Muscle layer of duodenum (tissue), 2 donors: Measurements from ENCODE around the gene RYR1.
A peak's percentile ranks its signal among the peaks of the same experiment; 100 is the strongest.
"Not testable (repeated sequence)": the region's sequence is repeated elsewhere in the genome, so short reads cannot be mapped to it uniquely, and the experiment has no call there.

Experiments used
- H3K27ac ChIP-seq: one replicate; pipeline ENCODE4 v1.7.0; 2013; ENCODE audit warnings: mild to moderate bottlenecking, low read length
- H3K27me3 ChIP-seq: one replicate; pipeline ENCODE4 v1.7.0; 2013; ENCODE audit warnings: low read depth, mild to moderate bottlenecking, control low read depth, low read length
- H3K36me3 ChIP-seq, 2 donors: one replicate each; pipeline ENCODE4 v1.7.0; 2013; ENCODE audit warnings: low read length in 2 of 2, control low read depth in 1 of 2, mild to moderate bottlenecking in 1 of 2; ENCODE audit not compliant: insufficient read depth in 2 of 2, control insufficient read depth in 1 of 2
- H3K4me1 ChIP-seq, 2 donors: one replicate each; pipeline ENCODE4 v1.7.0; 2013; ENCODE audit warnings: low read length in 2 of 2, mild to moderate bottlenecking in 2 of 2, control low read depth in 1 of 2, moderate library complexity in 1 of 2; ENCODE audit not compliant: insufficient read depth in 2 of 2, control insufficient read depth in 1 of 2
- H3K4me3 ChIP-seq, 2 donors: one replicate each; pipeline ENCODE4 v1.7.0; 2013; ENCODE audit warnings: low read length in 2 of 2, low read depth in 1 of 2, mild to moderate bottlenecking in 1 of 2
- H3K9me3 ChIP-seq, 2 donors: one replicate each; pipeline ENCODE4 v1.7.0; 2013; ENCODE audit warnings: low read length in 2 of 2, control low read depth in 1 of 2, mild to moderate bottlenecking in 1 of 2; ENCODE audit not compliant: control insufficient read depth in 1 of 2
- donor health status: healthy.

Gene RYR1

DNA sequence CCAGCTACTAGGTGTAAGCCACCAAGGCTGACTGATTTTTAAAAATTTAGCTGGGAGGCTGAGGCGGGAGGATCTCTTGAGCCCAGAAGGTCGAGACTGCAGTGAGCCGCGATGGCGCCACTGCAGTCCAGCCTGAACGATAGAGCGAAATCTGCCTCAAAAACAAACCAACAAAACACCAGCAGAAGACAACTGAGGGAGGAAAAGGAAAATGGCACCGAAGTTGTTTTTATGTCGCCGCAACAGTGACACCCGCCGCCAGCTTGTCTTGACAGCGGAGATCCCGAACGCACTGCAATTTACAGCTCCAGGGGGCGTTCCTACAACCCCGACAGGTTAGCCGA lies 30.9 kb upstream of the RYR1 start:
- Histone ChIP-seq H3K27me3 (peaks cover 9% of the 10 kb centered on the region), H3K4me1 (no peaks in the 10 kb centered on the region), H3K4me3 (peak overlapping the region; percentile 60 to 99), H3K27ac (no peak overlapping the region), H3K9me3 (no peaks in the 10 kb centered on the region), H3K36me3 (peaks cover 13 to 19% of the 10 kb centered on the region in 2 donors)

DNA sequence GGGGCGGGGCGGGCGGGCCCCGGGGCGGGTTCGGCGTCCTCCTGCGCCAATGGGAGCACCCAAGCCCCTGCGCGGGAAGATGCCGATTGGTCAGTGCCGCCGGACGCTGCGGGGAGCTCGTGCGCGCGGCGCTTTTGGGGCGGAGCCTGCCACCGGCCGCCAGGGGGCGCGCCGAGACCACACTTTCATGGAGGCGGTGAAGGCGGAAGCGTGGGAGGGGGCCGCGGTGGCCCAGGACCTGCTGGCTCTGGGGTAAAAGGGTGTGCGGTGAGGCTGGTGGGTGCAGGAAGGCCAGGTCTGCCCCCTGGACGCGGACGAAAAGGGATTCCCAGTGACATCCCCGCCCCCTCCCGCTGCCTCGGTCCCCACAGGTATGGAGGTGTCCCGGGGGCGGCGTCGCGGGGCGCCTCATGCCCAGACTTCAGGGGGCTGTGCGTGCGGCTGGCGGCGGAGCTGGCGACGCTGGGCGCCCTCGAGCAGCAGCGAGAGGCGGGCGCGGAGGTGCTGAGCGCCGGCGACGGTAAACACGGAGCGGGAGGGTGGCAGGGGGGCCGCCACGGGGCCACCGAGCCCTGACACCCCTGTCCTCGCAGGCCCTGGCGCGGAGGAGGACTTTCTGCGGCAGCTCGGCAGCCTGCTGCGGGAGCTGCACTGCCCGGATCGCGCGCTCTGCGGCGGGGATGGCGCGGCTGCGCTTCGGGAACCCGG lies 30.4 kb upstream of the RYR1 start, which contains the start of gene FAM98C:
Gene FAM98C (plus strand): TSS at position 127 of the 708 bp plus-strand sequence. CDS start 61 bp downstream, at position 188.
- Histone ChIP-seq H3K27ac (no peak within 1 kb of the TSS), H3K9me3 (no peaks in the 10 kb centered on the region), H3K4me1 (no peaks in the 10 kb centered on the region), H3K4me3 (peak within 1 kb of the TSS; percentile 60 to 99), H3K36me3 (peaks cover 13 to 19% of the 10 kb centered on the region in 2 donors), H3K27me3 (peaks cover 7% of the 10 kb centered on the region)

DNA sequence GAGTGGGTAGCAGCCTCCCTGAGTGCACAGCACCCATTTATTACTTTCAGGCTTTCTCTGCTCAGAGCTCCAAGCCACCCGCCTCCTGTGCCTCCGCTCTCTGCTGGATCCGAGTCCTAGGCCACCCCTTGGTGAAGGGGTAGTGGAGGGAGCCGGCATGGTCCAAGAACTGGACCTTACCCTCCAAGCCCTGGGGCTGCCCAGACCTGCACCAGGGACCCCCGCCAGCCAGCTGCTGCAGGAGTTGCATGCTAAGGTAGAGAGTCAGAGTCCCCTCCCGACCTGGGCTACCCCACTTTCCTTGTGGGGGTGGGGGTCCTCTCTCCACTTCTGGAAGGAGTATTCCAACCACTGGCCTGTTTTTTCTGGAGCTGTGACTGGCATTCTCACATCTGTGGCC lies 28.6 kb upstream of the RYR1 start:
- Histone ChIP-seq H3K9me3 (no peaks in the 10 kb centered on the region), H3K36me3 (peaks cover 13 to 19% of the 10 kb centered on the region in 2 donors), H3K27ac (no peak overlapping the region), H3K4me3 (no peak overlapping the region), H3K4me1 (no peaks in the 10 kb centered on the region), H3K27me3 (peaks cover 6% of the 10 kb centered on the region)

DNA sequence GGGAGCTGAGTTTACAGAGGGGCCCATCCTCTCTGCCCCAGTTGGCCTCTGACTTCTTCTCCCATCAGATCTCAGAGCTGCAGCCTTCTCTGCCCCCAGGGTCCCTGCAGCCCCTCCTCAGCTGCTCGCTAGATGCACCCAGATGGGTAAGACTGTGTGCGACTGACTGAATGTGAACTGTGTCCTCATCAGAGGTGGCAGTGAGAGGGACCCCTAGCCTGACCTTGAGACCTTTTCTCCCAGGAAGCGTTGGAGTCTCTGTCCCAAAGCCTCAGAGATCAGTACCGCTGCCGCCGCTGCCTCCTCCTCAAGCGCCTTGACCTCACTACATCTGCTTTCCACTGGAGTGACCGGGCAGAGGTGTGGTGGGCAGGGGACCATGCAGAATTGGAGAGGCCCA lies 28.2 kb upstream of the RYR1 start:
- Histone ChIP-seq H3K4me3 (no peak overlapping the region), H3K36me3 (peaks cover 13 to 19% of the 10 kb centered on the region in 2 donors), H3K9me3 (no peaks in the 10 kb centered on the region), H3K27ac (no peak overlapping the region), H3K4me1 (no peaks in the 10 kb centered on the region), H3K27me3 (peaks cover 1% of the 10 kb centered on the region)

DNA sequence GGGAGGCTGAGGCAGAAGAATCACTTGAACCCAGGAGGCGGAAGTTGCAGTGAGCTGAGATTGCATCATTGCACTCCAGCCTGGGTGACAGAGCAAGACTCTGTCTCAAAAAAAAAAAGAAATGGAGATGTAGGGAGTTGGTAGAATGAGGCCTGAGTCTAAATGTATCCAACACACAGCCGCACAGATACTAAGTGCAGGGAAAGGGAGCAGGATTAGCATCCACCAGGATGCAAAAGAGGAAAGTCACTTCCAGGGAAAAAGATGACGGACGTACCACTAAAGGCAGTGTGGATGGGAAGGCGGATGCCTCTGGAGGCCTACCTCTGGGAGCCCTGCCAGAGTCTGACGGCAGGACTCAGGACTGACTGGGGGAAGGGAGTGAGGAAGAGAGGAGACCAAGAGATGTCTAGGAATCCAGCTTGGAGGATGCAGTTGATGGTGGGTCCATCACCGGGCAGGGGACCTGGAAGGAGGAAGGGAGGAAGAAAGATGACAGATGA lies 23.8 kb upstream of the RYR1 start:
- Histone ChIP-seq H3K4me3 (no peak overlapping the region), H3K27me3 (no peaks in the 10 kb centered on the region), H3K9me3 (no peaks in the 10 kb centered on the region), H3K27ac (no peak overlapping the region), H3K36me3 (peaks cover 13 to 18% of the 10 kb centered on the region in 2 donors), H3K4me1 (no peaks in the 10 kb centered on the region)

DNA sequence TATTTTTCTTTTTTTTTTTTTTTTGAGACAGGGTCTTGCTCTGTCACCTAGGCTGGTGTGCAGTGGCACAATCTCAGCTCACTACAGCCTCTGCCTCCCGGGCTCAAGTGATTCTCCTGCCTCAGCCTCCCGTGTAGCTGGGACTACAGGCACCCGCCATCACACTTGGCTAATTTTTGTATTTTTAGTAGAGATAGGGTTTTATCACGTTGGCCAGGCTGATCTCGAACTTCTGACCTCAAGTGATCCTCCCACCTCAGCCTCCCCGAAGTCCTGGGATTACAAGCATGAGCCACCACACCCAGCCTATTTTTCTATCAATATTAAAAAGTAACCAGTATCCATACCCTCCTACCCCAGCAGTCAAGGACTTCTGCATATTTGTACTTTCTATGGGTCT lies 23.1 kb upstream of the RYR1 start:
- not testable (repeated sequence) for H3K27me3 ChIP-seq, H3K4me1 ChIP-seq, H3K4me3 ChIP-seq, H3K9me3 ChIP-seq, H3K27ac ChIP-seq
- H3K36me3 ChIP-seq, result peaks cover 8 to 11% of the 10 kb centered on the region in 2 donors

DNA sequence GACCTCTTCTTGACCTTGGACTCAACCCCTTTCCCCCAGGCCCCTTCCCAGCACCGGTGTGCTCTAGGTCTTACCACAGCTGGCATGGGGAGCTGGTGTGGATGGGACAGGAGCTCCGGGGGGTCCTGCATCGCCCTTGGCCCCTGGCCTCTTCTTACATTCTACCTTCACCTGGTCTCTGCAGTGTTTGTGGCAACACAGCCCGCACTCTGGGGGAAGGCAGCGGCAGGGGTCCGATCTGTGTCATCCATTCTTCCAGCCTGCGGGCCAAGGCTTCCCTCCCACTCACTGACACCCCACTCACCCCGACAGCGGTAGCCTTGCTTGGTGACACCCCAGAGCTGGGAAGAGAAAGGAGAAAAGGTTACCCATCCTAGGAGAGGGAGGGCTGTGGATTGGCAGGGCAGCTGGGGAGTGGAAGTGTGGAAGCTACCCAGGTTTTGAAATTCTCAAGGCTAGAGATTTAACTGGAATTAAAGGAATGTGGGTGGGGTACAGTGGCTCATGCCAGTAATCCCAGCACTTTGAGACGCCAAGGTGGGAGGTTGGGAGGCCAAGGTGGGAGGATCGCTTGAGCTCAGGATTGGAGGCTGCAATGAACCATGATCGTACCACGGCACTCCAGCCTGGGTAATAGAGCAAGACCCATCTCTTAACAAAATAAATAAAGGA lies 22.3 kb upstream of the RYR1 start:
- no peaks in the 10 kb centered on the region for H3K9me3 ChIP-seq
- no peaks in the 10 kb centered on the region for H3K27me3 ChIP-seq

DNA sequence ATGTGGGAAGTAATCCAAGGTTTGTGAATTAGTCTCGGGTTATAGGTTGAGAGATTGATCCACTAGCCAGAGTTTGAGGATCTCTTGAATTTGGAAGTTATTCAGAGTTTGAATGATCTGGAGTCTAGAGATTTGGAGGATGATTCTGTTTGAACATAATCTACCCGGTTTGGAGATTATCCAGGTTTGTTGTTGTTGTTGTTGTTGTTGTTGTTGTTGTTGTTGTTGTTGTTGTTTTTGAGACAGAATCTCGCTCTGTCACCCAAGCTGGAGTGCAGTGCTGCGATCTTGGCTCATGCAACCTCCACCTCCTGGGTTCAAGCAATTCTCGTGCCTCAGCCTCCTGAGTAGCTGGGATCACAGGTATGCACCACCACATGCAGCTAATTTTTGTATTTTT lies 21.6 kb upstream of the RYR1 start:
- H3K9me3 ChIP-seq, H3K27ac ChIP-seq, H3K4me3 ChIP-seq, H3K4me1 ChIP-seq, H3K36me3 ChIP-seq, H3K27me3 ChIP-seq: not testable (repeated sequence)

More for the DNA sequence above, 22.3 kb upstream of the RYR1 start:
- H3K4me1 ChIP-seq, result no peaks in the 10 kb centered on the region
- H3K4me3 ChIP-seq, result no peak overlapping the region
- peaks cover 7 to 8% of the 10 kb centered on the region in 2 donors for H3K36me3 ChIP-seq
- no peak overlapping the region for H3K27ac ChIP-seq

DNA sequence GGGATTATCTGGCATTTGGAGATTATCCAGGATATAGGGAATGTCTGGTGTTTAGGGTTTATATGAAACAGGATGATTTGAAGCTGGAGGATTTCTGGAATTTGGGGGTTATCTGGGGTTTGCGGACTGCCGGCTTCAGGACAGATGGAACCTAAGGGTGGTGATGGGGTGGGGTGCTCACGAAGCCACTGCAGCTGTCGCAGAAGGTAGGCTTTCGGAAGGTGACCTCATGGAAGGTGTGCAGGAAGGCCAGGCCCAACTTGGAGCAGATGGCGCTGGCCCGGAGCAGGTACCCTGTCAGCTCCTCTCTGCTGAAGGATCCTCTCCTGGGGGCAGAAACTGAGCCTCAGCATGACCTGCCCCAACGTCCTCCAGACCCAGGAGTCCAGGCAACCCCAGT lies 21.0 kb upstream of the RYR1 start:
- Histone ChIP-seq H3K27me3 (no peaks in the 10 kb centered on the region), H3K36me3 (no peaks in the 10 kb centered on the region), H3K9me3 (no peaks in the 10 kb centered on the region), H3K4me1 (peaks cover 0 to 2% of the 10 kb centered on the region in 2 donors), H3K4me3 (no peak overlapping the region), H3K27ac (no peak overlapping the region)

DNA sequence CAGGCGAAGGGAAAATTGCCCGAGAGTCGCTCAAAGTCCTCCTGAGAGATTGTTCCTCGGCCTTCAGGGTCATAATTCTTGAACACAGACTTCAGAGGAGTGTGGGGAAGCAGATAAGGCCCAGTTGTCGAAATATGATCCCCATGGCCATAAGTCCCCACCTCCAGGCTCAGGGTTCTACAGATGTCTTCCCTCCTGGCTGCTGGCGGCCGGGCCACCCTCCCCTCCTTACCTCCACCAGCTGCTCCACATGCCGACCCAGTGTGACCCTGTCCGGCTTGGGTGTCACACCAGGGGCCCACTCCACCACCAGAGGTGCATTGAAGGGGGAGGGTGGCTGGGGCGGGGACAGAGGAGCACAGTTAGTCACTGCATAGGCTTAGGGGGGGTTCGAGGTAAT lies 20.5 kb upstream of the RYR1 start:
- Histone ChIP-seq H3K4me3 (no peak overlapping the region), H3K9me3 (no peaks in the 10 kb centered on the region), H3K4me1 (peaks cover 0 to 6% of the 10 kb centered on the region in 2 donors), H3K27ac (no peak overlapping the region), H3K36me3 (no peaks in the 10 kb centered on the region), H3K27me3 (no peaks in the 10 kb centered on the region)

DNA sequence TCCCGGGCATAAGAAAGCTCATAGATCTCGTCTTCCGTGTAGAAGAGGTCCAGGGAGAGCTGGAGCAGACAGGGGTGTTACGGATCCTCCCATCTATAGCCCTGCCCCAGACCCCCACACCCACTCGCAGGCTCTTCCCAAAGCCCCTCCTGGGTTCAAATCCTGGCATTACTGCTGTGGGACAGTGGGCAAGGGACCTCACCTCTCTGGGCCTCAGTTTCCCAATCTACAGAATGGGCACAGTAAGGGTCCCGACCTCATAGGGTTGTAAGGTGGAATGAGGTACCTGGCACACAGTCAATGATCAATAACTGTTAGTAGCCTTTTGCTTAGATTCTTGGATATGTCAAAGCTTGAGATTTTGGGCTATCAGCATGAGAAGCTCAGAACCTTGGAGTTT lies 20.1 kb upstream of the RYR1 start:
- Histone ChIP-seq H3K27ac (no peak overlapping the region), H3K27me3 (no peaks in the 10 kb centered on the region), H3K4me3 (no peak overlapping the region), H3K9me3 (no peaks in the 10 kb centered on the region), H3K36me3 (no peaks in the 10 kb centered on the region), H3K4me1 (peaks cover 0 to 11% of the 10 kb centered on the region in 2 donors)
